GM21367 (cell line): Measurements from ENCODE around the gene ARL1.
"Not testable (repeated sequence)": the region's sequence is repeated elsewhere in the genome, so short reads cannot be mapped to it uniquely, and the experiment has no call there.

Source experiments
- ATAC-seq: cut with Tn5 transposase; IDR thresholded peaks from one replicate; pipeline ENCODE4 v1.9.1; 2021; ENCODE audit not compliant: unreplicated experiment

ARL1 gene

DNA sequence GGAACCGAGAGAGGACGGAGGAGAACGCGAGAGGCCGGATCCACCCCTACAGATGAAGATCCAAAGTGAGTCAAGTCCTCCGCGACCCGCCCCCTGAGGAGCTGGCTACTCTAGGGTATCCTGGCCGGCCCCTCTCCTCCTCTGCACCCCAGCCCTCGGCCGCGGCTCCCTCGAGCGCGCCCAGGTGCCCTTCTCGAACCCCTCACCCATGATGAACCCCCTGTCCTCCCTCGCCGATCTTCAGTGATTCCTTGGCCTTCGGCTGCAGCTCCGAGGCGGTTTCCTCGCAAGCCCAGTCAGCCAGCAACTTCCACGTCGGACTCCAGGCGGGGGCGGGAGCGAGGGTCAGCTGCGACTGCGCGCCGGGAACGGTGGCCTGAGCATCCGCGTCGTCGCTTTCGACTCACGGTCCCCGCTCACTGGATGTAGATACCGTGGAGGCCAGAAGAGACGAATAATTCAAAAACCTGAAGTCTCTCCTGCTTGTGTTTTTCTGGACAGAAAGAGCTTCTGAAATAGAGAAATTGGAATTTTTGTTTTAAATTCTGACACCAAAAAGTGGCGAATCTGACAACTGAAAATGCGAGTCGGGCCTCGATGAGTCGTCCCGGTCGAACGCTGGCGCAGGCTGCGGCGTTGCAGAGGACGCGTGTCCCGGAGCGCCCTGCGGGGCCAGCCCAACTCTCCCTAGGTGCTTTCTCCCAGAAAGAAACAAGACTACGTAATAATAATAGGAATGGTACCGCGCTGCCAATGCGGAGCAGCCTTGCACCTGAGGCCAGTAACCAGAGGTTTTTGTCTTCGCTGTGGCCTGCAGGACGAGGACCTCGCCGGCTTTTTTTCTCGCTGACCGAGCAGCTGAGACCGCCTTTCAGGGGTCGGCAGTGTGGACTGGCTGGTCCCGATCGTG lies at the start of gene ARL1:
Gene ARL1, minus strand, starts transcription at position 337 of the 910 bp plus-strand sequence. Its CDS starts 127 bp downstream, at position 210.
- peak; percentile 61 for ATAC-seq

DNA sequence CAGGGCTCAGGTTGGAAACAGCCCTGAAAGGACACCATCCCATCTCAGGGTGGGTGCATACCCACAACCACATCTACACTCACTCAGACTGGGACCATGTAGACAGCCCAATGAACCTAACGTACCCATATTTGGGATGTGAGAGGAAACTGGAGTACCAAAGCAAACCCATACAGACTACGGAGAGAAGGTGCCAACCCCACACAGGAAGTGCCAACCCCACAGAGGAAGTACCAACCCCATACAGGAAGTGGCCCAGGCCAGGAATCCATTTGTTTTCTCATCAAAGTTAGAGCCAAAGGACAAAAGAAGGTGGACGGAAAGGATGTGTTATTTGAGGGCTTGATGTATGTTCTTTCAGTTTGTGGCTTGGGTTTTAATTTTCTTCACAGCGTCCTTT lies 48.1 kb upstream of the ARL1 start:
- no peak for ATAC-seq

DNA sequence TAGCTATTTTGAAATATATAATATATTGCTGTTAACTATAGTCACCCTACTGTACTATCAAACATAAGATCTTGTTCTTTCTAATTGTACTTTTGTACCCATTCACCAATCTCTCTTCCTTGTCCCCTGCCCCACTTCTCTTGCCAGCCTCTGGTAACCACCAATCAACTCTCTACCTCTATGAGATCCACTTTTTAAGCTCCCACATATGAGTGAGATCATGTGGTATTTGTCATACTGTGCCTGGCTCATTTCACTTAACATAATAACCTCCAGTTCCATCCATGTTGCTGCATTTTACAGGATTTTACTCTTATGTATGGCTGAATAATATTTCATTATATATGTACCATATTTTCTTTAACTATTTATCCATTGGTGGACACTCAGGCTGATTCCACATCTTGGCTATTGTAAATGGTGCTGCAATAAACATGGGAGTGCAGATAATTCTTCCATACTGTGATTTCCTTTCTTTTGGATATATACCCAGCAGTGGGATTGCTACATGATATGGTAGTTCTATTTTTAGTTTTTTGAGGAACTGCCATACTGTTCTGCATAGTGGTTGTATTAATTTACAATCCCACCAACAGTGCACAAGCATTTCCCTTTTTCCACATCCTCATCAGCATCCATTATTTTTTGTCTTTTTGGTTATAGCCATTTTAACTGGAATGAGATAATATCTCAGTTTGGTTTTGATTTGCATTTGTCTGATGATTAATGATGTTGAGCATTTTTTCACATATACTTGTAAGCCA lies 34.1 kb upstream of the ARL1 start:
- ATAC-seq, result no peak

DNA sequence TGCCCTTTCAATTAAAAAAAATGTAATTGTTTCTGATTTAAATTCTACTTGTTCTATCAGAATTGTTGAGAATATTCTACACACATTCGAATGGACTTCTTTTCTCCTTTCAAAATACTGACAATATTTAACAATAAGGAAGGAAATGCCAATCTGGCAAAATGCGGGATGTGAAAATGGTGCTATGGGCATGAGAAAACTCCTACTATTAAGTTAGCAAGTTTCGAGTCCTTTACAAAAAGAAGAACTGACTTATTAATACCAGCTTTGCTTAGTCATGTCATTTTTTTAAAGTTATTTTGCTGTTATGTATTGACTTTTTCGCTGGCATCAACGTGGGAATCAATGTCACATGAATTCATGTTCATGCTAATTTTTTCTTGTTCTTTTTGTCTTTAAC lies 31.7 kb upstream of the ARL1 start:
- ATAC-seq, result no peak

DNA sequence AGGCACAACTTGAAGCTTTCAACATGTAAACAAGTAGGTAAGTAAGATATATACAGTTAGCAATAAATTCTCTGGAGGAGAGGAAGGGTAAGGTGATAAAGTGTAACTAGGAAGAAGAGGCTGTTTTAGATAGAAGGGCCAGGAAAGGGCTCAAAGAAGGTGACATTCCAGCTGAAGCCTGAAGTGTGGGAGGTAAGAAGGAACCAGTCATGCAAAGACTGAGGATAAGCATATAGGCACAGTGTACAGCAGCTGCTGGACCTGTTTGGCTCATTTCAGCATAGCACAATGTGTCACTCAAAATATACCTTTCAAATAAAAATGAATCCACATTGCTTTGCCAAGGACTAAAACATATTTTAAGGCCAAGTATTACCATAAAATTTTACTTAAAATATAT lies 28.6 kb upstream of the ARL1 start:
- ATAC-seq, result no peak

DNA sequence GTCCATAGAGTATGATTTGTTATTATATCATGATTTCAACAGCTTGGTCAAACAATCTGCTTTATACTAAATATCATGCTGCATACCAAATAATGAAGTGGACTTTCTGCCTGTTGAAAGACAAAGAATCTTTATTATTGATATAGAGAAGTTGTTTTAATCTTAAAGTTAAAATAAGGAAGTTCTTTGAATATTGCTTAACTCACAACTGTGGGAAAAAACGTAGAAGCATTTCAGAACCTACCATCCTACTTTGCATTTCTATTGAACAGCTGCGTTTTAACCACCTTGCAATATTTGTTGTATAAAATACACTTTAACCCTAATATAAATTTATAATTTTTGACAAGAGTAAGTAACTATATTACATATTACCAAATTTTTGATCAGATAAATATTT lies 22.9 kb upstream of the ARL1 start:
- no peak for ATAC-seq

DNA sequence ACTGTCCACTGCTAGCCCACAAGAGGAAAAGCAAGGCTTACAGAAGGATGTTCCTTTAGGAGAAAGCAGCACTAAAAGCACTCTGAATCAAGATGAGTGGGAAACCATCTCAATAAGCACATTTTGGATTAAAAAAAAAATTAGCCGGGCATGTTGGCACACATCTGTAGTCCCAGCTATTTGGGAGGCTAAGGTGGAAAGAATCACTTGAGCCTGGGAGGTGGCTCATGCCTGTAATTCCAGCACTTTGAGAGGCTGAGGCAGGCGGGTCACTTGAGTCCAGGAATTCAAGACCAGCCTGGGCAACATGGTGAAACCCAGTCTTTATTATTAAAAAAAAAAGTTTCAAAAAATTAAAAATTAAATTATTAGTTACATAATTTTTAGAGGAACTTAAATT lies 17.0 kb upstream of the ARL1 start:
- ATAC-seq, result no peak

DNA sequence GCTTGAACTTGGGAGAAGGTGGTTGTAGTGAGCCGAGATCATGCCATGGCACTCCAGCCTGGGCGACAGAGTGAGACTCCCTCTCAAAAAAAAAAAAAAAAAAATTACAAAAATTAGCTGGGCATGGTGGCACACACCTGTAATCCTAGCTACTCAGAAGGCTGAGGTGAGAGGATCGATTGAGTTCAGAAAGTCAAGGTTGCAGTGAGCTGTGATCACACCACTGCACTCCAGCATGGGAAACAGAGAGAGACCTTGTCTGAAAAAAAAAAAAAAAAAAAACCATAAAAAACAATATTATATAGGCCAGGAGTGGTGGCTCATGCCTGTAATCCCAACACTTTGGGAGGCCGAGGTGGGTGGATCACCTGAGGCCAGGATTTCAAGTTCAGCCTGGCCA lies 14.5 kb upstream of the ARL1 start:
- not testable (repeated sequence) for ATAC-seq

DNA sequence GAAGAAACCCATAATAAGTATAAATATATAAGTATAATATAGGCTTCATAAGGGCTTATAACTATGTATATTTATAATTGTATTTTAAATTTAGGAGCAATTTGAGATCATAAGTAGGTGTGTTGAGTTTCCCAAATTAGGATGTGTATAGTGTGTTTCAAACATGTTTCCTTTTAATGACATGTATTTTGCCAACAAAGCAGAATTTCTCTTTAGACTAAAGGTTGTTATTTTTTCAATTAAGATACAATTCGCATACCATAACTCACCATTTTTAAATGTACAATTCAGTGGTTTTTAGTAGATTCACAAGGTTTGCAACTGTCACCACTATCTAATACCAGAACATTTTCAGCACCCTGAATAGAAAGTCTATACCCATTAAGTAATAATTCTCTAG lies 7.7 kb upstream of the ARL1 start:
- ATAC-seq, result no peak

DNA sequence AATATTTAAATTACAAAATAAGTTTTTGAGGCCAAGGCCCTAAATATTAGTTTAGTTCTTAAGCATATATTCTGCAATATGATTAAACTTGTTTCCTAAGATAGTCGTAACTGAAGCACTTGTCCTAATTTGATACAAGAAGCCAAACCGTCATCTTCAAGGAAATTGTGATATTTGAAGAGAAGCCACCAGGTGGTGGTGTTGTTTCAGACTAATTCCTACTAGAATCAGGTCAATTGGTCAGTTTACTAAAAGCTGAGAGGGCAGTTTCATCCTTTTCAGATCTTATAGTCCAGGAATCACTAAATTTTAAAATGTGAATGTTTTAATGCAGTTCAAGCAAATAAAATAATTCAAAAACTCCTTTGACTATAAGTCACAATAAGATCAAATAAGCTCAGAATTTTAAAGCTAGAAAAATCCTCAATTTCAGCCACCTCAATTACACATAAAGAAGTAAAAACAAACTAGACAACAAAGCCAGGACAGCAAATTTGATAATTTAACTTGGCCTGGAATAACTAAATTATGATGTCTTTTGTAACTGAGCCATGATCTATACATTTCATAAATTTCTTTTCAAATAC lies 7.1 kb upstream of the ARL1 start:
- ATAC-seq, result peak; percentile 62

DNA sequence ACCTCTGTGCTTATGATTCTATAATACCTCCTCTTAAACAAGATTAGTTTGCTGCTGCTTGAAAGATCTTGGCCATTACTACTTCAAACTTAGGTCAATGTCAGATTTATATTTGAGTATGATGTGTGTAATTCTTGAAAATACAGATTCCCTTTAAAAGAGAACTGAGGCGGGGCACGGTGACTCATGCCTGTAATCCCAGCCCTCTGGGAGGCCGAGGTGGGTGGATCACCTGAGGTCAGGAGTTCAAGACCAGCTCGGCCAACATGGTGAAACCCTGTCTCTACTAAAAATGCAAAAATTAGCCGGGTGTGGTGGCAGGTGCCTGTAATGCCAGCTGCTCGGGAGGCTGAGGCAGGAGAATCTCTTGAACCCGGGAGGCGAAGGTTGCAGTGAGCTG lies 2.6 kb upstream of the ARL1 start:
- ATAC-seq, result not testable (repeated sequence)

DNA sequence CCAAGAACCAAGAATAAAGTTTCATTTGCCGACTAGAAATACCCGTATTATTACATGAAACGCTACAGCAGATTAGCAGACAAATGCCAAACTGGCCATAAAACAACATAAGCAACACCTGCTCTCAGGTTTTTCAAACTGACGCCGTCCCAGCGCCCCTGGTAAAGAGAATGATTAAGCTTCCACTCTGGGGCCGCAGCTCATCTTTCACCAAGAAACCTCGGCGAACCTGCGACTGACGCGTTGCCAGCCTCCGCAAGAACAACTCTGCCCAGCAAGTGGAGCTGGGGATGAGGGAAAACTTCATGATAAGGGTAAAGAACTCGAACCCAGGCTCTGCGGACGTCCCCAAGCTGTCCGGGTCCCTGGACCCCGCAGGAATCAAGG lies 530 bp downstream of the ARL1 start:
- peak; percentile 15 for ATAC-seq

DNA sequence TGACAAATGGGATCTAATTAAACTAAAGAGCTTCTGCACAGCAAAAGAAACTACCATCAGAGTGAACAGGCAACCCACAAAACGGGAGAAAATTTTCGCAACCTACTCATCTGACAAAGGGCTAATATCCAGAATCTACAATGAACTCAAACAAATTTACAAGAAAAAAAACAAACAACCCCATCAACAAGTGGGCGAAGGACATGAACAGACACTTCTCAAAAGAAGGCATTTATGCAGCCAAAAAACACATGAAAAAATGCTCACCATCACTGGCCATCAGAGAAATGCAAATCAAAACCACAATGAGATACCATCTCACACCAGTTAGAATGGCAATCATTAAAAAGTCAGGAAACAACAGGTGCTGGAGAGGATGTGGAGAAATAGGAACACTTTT lies 16.4 kb downstream of the ARL1 start:
- not testable (repeated sequence) for ATAC-seq

DNA sequence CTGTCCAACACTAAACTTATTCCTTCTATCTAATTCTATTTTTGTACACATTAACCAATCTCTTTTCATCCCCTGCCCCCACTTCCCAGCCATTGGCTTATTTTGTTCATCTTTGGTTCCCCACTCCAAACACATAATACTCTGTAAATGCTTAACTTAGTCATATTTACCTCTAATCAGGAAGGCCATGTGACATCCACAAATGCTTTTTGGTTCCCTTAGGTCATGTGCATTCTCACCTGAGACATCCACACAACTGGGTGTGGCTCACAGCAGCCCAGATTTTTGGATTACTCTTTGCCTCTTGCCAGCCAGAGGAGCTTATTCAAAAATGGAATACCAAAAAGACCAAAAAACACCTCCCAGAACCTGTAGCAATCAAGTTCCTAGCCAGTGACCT lies 28.4 kb downstream of the ARL1 start:
- ATAC-seq, result no peak

DNA sequence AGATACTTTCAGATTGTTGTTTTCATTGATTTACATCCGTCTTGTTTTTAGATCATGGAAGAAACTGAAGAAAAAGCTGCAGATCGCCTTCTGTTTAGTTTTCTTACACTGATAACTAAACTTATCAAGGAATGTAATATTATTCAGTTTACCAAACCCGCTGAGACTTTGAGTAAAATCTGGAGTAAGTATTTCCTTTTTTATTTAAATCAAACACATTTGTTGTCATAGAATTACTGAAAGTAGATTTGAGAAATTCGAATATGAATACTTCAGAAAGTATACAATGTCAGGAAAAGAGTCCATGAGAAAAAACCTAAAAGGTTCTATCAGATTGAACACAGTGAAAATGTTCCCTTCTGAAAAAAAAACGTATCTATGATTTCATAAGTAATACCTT lies 32.0 kb downstream of the ARL1 start:
- no peak for ATAC-seq

DNA sequence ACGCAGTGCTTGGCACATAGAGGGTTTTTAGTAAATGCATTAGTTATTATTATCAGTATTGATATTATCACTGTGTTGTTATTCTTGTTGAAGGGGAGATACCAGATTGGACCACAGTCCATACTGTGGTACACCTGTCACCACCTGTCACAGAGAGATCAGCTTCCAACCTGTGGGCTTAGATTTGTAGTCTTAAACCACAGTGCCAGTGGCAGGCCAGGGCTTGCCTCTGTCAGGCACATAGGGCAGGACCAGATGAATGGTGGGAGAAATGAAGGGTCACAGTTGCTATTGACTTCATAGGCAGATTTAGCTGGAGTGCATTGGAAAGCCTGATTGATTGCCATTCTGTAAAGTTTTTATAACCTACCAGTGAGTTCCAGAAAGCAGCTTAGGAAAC lies 35.1 kb downstream of the ARL1 start:
- no peak for ATAC-seq

DNA sequence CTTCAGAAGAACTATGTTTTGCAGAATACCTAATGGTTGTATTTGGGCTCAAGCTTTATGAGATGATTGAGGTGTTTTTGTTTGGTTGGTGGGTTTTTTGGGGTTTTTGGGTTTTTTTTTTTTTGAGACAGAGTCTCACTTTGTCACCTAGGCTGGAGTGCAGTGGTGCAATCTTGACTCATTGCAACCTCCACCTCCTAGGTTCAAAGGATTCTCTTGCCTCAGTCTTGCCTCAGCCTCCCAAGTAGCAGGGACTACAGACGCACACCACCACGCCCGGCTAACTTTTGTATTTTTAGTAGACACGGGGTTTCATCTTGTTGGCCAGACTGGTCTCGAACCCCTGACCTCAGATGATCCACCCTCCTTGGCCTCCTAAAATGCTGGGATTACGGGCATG lies 39.6 kb downstream of the ARL1 start:
- ATAC-seq, result no peak

DNA sequence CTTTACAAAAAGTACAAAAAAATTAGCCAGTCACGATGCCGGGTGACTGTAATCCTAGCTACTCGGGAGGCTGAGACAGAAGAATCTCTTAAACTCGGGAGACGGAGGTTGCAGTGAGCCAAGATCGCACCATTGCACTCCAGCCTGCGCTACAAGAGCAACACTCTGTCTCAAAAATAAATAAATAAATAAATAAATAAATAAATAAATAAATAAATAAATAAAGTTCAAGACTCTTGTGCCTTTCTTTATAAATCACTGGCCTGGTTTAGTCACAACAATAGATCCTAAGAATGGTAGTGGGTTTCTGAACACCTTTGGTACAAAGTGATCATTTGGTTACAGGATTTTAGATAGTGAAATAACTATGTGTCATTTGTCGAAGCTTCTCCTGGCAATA lies 46.1 kb downstream of the ARL1 start:
- no peak for ATAC-seq

DNA sequence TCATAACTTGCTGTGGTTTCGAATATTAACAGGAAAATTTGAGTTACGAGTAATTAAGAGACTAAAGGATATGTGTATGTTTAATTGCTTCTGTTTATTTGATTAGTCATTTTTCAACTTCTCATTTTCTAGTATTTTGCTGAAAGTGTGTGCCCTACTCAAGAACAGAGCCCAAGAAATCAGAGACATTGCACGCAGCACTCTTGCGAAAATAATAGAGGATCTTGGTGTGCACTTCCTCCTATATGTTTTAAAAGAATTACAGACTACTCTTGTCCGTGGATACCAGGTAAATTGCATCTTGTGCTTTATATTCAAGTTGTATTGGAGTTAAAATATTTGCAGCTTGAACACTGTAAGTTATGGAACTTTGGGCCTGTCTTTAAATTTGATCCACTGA lies 50.8 kb downstream of the ARL1 start:
- ATAC-seq, result no peak

DNA sequence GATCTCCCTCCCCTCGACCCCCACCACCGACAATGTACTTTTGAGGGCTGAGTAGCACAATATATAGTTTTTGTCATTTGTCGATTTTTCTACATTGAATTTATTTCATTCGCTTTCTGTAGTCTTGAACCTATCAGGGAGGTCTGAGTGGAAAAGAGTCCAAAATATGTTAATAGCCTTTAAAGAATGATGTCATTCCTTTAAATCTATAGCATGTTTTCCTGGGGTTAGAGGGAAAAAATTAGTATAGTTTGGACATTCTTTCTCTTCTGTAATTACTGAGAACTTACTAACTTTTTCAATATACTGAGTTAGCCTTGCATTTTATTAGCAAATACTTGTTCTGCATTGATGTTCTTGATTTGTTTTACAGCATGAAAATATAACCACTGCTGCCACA lies 55.9 kb downstream of the ARL1 start:
- no peak for ATAC-seq

DNA sequence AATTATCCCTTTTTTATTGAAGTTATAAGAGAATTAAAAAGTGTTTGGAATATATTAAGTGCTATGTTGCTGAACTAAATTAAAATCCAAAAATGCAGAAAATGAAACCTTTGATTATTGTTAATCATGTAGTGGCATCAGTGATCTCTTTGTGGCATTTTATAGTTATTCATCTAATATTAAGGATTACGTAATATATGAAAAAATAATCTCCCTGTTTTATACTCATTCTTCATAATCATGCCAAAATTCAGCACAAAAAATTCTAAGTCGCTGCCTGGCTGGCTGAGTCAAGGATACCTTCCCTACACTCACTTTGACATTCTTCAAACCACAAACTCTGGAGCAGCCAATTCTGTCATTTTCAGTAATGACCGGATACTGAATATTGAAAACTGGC lies 63.7 kb downstream of the ARL1 start:
- ATAC-seq, result no peak
